Cardiac muscle cell (in vitro differentiated cells and primary cell): ENCODE measurements around the gene CR1. TPM values are rescaled to one million over a fixed set of nuclear protein-coding genes. Genes with fewer than 3 reads are reported as not detected.

ENCODE experiments used
- DNase-seq, 2 donors: peaks; one replicate each; pipeline versions ENCODE4 v3.0.0 to v3.0.0-alpha.2; 2010 to 2017; ENCODE audit warnings: low read depth in 1 of 2, low spot score in 1 of 2
- H3K27ac ChIP-seq: fragments of 200-600 bp; sonication (generic); 2 replicates; pipeline ENCODE4 v1.5.1; 2016
- H3K27me3 ChIP-seq: fragments of 200-600 bp; sonication (generic); 2 replicates; pipeline ENCODE4 v1.6.0; 2016; ENCODE audit warnings: control low read depth
- H3K36me3 ChIP-seq: fragments of 200-600 bp; sonication (generic); 2 replicates; pipeline ENCODE4 v1.5.1; 2016; ENCODE audit warnings: control low read depth
- H3K4me1 ChIP-seq: fragments of 200-600 bp; sonication (generic); 2 replicates; pipeline ENCODE4 v1.8.1; 2017; ENCODE audit warnings: low read depth, mild to moderate bottlenecking, mixed run types
- H3K4me3 ChIP-seq: fragments of 200-600 bp; sonication (generic); 2 replicates; pipeline ENCODE4 v1.5.1; 2016; ENCODE audit warnings: mild to moderate bottlenecking
- H3K9me3 ChIP-seq: fragments of 200-600 bp; sonication (generic); 2 replicates; pipeline ENCODE4 v1.5.1; 2017; ENCODE audit warnings: low read depth, mild to moderate bottlenecking, control low read depth
- polyA plus RNA-seq: library from polyadenylated mRNA; unstranded; fragments of >200 nt; fragmentation: Nextera tagmentation; extraction: Ambion mirVana; gene quantifications from 2 replicates; pipeline ENCODE4 v1.2.1, GENCODE V29; 2016
- total RNA-seq: library from RNA; depleted of rRNA; stranded (reverse); fragments of >200 nt; gene quantifications from 2 replicates; pipeline ENCODE4 v1.2.3, GENCODE V29; 2016
- TF ChIP-seq, protein P1 (sequence below): IDR thresholded peaks from 2 replicates; pipeline ENCODE4 v1.5.1; 2012; ENCODE audit warnings: low read depth, mild to moderate bottlenecking, low read length

The CR1 gene
- total and polyA plus RNA-seq, 2 experiments from 2014 or later = not detected

DNA sequence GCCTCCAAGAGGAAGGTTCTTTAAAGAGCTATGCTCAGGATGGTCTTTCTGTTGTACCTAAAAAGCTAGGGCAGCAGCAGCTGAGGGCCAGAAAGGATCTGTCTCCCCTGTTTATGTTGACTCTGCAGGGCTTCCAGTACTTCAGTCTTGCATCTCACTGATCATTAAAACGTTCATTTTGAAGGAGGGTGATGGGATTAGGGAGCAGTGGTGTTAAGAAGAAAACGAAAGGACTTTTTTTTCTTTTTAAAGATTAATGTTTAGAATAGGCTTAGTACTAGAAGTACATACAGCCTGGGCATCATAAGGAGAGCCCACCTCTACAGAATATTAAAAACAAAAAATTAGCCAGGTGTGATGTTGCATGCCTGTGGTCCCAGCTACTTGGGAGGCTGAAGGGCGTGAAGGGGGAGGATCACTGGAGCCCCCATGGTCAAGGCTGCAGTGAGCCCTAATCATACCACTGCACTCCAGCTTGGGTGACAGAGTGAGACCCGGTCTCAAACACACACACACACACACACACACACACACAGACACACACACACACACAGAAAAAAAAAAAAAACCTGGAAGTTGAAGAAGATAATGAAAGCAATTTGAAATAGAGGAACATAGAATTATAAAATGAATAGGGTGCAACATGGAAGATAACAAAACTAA lies 151.8 kb downstream of the CR1 start:
- Histone ChIP-seq H3K27ac (no peak overlapping the region), H3K27me3 (peaks cover 12% of the 10 kb centered on the region), H3K9me3 (no peaks in the 10 kb centered on the region), H3K36me3 (no peaks in the 10 kb centered on the region), H3K4me1 (no peaks in the 10 kb centered on the region), H3K4me3 (no peak overlapping the region)
- no peak for DNase-seq
- TF ChIP-seq, protein P1, sequence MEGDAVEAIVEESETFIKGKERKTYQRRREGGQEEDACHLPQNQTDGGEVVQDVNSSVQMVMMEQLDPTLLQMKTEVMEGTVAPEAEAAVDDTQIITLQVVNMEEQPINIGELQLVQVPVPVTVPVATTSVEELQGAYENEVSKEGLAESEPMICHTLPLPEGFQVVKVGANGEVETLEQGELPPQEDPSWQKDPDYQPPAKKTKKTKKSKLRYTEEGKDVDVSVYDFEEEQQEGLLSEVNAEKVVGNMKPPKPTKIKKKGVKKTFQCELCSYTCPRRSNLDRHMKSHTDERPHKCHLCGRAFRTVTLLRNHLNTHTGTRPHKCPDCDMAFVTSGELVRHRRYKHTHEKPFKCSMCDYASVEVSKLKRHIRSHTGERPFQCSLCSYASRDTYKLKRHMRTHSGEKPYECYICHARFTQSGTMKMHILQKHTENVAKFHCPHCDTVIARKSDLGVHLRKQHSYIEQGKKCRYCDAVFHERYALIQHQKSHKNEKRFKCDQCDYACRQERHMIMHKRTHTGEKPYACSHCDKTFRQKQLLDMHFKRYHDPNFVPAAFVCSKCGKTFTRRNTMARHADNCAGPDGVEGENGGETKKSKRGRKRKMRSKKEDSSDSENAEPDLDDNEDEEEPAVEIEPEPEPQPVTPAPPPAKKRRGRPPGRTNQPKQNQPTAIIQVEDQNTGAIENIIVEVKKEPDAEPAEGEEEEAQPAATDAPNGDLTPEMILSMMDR = no peak

DNA sequence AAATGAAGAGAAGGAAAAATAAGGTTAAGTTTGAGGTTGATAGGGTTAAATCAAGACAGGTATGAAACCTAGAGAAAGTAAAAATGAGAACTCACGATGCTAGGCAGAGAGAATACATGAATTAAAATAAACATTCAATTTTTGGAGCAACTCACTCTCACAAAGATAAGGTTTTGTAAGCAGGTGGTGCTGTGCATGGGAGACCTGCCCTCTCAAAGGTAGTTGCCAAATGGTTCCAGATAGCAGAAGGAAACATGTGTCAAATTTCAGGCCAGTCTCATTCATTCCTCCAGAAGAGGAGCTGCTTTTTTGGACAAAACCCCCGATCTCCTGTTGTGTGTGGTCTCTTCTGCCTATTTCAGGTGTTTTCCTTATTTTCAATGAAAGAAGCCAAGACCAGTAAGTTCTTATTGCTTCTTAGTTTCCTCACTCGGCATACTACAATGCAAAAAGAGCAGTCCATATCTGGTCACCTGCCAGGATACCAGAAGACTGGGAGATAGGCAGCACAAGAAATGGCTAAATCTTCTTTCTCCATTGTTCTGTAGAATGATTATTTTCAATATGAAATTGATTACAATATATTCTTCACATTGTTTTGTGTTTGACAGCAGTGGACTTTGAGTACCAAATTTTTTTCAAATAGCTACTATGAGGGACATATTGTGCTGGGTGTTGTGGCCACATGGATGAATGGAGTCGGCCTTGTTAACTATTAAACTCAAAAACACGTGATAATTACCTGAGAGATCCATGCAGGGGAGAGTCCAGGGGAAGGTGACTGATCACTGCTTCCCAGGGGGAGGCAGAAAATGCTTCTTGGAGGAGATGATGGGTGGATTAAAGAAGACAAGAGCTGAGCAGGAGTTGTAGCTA lies 152.6 kb downstream of the CR1 start:
- no peak for DNase-seq
- Histone ChIP-seq H3K36me3 (no peaks in the 10 kb centered on the region), H3K4me1 (no peaks in the 10 kb centered on the region), H3K4me3 (no peak overlapping the region), H3K9me3 (no peaks in the 10 kb centered on the region), H3K27ac (no peak overlapping the region), H3K27me3 (peaks cover 12% of the 10 kb centered on the region)
- TF ChIP-seq, protein P1 = no peak

DNA sequence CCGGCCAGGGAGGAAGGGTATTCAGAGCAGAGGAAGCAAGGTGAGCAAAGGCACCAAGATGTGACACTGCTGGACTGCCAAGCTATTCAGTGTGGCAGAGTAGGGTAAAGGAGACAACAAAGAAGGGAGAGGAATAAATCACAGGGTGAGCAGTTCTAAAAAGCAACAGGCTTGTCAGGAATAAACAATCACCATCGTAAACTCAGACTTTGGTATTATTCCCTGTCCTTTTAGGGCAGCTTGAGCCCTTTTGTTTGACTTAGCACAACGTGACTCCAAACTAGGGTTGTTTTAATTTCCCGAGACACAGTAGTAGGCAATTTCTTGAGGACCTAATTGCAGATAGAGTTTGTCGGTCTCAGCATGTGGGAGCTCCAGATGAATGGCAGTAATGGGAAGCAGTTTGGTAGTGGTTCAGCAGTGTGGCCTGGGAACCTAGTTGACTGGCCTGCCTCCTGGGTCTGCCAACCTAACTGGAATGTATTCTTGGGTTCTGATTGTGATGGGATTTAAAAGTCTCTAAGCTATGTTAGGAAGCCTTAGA lies 153.3 kb downstream of the CR1 start:
- H3K27me3 ChIP-seq = peaks cover 12% of the 10 kb centered on the region
- no peak for DNase-seq
- H3K9me3 ChIP-seq = no peaks in the 10 kb centered on the region

DNA sequence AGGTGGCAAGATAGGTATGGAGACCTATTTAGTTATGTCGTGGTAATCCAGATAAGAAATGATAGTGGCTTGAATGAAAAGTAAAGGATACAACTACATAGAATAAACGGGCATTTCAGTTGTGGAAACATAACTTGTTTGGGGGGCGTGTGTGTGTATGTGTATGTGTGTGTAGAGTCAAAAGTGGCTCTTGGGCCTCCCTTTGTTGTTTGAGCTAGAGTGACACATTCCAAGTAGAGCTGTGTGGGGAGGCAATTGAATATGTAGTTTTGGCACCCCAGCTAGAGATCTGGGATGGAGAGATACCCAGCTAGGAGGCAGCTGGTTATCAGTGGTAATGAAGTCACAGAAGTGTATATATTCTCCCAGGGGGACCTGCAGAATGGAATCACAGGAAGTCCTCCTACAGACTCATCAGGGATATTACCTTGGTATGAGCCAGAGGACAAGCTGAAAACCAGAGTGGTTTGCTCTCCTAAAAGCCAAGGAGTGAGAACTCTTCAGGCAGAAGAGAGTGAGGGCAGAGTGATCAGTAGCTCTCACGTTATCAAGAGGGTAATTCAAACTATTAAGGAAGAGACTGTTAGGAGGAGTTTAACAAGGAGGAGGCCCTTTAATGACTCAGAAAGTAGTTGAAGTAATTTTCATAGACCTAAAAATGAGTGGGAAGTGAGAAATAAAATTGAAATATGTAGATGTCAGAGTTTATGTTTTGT lies 154.1 kb downstream of the CR1 start:
- H3K36me3 ChIP-seq = no peaks in the 10 kb centered on the region
- DNase-seq = no peak
- no peak overlapping the region for H3K27ac ChIP-seq
- TF ChIP-seq, protein P1 = no peak
- no peak overlapping the region for H3K4me3 ChIP-seq
- H3K27me3 ChIP-seq = peaks cover 12% of the 10 kb centered on the region
- H3K9me3 ChIP-seq = no peaks in the 10 kb centered on the region
- no peaks in the 10 kb centered on the region for H3K4me1 ChIP-seq

More for the DNA sequence above, 153.3 kb downstream of the CR1 start:
- H3K4me3 ChIP-seq = no peak overlapping the region
- no peaks in the 10 kb centered on the region for H3K4me1 ChIP-seq
- no peaks in the 10 kb centered on the region for H3K36me3 ChIP-seq
- no peak overlapping the region for H3K27ac ChIP-seq
- TF ChIP-seq, protein P1 = no peak

DNA sequence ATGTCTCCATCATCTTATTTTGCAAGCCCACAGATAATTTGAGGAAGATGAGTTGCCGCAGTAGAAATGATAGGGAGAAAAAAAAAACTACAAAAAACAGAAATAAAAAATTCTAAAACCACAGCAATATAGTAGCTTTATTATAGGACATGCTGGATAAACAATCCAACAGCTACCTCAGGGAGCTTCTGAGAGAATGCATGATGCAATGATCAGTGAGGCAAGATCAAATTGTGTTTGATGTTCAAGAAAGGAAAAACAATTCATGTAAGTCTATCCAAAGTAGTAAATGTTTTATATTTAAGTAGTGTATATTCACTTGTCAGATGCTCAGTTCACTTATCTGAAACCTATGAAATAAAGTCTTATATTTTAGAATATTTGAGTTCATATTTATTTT lies 155.6 kb downstream of the CR1 start:
- no peak for DNase-seq
- H3K9me3 ChIP-seq = no peaks in the 10 kb centered on the region
- no peaks in the 10 kb centered on the region for H3K27me3 ChIP-seq
- no peaks in the 10 kb centered on the region for H3K4me1 ChIP-seq
- no peak overlapping the region for H3K4me3 ChIP-seq
- TF ChIP-seq, protein P1 = no peak
- no peaks in the 10 kb centered on the region for H3K36me3 ChIP-seq
- no peak overlapping the region for H3K27ac ChIP-seq
